KOPT-K1 (cell line): Measurements from ENCODE around the gene RCSD1.
"Not testable (repeated sequence)": the region's sequence is repeated elsewhere in the genome, so short reads cannot be mapped to it uniquely, and the experiment has no call there.

ENCODE experiments used
- H3K27ac ChIP-seq: fragments of 200-600 bp; sonication (generic); 2 replicates; pipeline ENCODE4 v1.5.1; 2016; ENCODE audit warnings: antibody characterized with exemption, mild to moderate bottlenecking, low read depth, low read length; ENCODE audit not compliant: poor library complexity, severe bottlenecking
- H3K36me3 ChIP-seq: fragments of 200-600 bp; sonication (generic); 2 replicates; pipeline ENCODE4 v1.5.1; 2017; ENCODE audit warnings: antibody characterized with exemption, mild to moderate bottlenecking, low read length, moderate library complexity; ENCODE audit not compliant: insufficient read depth
- H3K9me3 ChIP-seq: fragments of 200-600 bp; sonication (generic); 2 replicates; pipeline ENCODE4 v1.5.1; 2017; ENCODE audit warnings: antibody characterized with exemption, low read length, mild to moderate bottlenecking; ENCODE audit not compliant: insufficient read depth, poor library complexity, severe bottlenecking

The RCSD1 gene

DNA sequence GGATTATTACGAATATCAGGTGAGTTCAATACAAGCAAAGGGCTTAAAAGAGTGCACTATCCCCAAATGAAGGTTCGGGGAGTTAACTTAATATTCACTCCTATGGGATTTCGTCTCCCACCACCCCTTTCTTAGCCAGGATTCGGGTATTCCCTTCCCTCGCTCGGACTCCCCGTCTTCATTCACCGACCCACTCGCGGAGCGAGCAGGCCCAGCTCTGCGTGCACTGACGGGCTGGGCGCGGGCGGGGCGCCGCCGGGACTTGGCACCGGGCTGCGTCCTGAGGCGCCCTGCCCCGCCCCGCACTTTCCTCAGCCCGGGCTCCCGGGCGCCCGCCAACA, 84.0 kb downstream of the RCSD1 start:
- no peaks in the 10 kb centered on the region for H3K9me3 ChIP-seq
- no peaks in the 10 kb centered on the region for H3K36me3 ChIP-seq
- peak overlapping the region; percentile 90 for H3K27ac ChIP-seq

GRCh38 chr1:167714439-167715156, 84.6 kb downstream of the RCSD1 start:
- Histone ChIP-seq H3K9me3 (no peaks in the 10 kb centered on the region), H3K36me3 (no peaks in the 10 kb centered on the region), H3K27ac (peak overlapping the region; percentile 90)

- Histone ChIP-seq H3K9me3 (no peaks in the 10 kb centered on the region), H3K27ac (peak overlapping the region; percentile 90), H3K36me3 (no peaks in the 10 kb centered on the region)
Measured at GRCh38 chr1:167715157-167715999, 85.3 kb downstream of the RCSD1 start.

- Histone ChIP-seq H3K36me3 (no peaks in the 10 kb centered on the region), H3K9me3 (no peaks in the 10 kb centered on the region), H3K27ac (peak overlapping the region; percentile 90)
Measured at GRCh38 chr1:167716000-167716271, 85.9 kb downstream of the RCSD1 start.

- Histone ChIP-seq H3K9me3 (no peaks in the 10 kb centered on the region), H3K27ac (no peak overlapping the region), H3K36me3 (no peaks in the 10 kb centered on the region)
Measured at GRCh38 chr1:167717351-167717750, 87.3 kb downstream of the RCSD1 start.

DNA sequence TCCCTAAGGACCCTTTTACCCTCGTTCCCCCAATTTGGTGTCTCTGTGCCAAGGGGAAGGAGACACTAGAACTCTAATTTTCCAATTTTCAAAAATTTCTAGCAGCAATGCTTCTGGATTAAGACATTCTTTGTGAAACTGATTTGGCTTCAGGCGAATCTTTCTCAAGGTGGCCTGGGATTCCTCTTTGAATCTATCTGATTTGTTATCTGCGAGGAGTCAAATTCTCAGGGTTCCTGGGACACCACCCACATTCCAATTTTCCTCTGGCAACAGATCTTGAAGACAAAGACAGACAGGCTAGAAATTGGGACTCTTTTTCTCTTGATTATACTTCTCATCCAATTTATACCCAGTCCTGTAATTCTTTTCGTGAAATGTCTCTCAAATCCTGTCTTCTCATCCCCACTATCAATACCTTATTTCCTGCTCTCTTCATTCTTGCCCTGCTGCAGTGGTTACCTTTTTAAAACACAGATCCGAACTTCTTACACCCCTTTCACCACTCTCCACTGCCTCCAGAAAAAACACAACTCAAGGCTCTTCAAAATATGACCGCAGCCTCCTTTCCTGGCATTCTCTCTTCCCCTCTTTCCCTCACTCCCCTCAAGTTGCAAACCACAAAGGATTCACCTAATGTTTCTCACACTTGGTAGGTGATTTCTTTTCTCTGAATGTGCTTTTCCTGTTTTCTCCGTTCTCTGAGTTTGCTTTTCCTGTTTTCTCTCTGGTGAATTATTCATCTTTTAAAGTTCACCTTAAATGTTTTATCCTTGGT, 89.1 kb downstream of the RCSD1 start:
- Histone ChIP-seq H3K27ac (no peak overlapping the region), H3K9me3 (no peaks in the 10 kb centered on the region), H3K36me3 (no peaks in the 10 kb centered on the region)

DNA sequence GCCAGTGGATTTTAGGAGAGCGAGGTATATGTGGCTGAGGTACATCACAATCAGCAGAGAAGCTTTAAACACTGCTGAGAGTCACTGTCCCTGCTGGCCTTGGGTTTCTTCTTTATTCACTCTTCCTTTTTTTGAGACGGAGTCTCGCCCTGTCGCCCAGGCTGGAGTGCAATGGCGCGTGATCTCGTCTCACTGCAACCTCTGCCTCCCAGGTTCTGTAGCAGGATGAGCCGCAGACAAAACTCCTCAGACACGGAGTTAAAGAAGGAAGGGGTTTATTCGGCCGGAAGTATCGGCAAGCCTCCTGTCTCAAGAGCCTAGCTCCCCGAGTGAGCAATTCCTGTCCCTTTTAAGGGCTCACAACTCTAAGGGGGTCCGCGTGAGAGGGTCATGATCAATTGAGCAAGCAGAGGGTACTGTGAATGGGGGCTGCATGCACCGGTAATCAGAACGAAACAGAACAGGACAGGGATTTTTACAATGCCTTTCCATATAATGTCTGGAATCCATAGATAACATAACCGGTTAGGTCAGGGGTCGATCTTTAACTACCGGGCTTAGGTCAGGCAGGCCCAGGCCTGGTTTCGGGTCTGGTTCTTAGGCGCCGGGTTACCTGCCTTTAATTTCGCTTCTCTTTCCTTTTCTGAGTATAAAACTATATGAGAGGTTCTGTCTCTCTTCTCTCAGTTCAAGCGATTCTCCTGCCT, 89.8 kb downstream of the RCSD1 start:
- H3K27ac ChIP-seq, H3K36me3 ChIP-seq, H3K9me3 ChIP-seq: not testable (repeated sequence)

DNA sequence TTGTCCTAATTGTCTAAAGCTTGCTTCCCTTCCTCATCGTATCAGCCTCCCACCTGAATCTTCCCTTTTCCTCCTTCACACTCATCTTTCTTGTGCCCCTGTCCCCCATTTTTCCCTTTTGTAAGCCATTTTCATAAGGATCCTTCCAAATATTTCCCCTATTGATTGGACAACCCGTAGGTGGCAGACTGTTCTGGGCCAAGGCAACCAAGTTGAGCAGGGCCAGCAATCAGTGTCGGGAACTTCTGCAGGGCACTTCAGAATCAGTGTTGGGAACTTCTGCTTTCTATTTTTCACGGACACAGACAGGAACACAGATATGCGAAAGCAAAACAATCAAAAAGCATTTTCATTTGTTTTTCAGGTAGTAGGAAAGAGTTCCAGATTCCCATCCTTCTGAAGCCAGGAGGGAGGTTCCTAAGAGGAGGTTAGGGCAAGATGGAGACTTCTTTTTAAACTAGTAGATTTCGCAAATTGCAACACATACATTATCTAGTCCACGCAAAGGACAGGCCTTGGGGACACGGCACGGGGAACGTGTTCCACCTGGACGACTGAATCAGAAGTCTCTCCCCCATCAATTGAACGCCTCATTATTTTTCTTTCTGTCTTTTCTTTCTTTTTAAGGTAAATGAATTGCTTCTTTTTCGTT, 91.1 kb downstream of the RCSD1 start:
- Histone ChIP-seq H3K36me3 (no peaks in the 10 kb centered on the region), H3K27ac (peak overlapping the region; percentile 72)

DNA sequence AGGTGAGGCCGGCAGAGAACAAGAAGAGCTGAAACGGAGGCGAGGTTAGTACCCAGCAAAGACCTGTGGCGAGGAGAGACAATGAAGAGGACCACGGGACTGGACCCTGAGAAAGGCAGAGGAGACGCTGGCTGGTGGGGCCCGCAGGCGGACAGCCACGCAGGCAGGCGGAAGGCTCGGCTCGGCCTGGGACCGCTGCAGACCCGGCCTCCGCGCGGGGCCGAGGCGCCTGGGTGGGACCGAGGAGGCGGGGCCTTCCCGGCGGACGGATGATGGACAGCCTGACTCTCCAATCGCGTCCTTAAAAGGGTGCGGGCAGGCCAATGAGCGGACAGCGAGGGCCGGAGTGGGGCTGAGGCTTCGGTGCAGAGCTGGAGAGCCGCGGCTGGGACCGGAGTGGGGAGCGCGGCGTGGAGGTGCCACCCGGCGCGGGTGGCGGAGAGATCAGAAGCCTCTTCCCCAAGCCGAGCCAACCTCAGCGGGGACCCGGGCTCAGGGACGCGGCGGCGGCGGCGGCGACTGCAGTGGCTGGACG, 91.7 kb downstream of the RCSD1 start, which contains the start of gene MPZL1:
Gene MPZL1 (plus strand): TSS at position 366 of the 535 bp plus-strand sequence. CDS start 170 bp downstream, outside the sequence.
- H3K9me3 ChIP-seq, result no peaks in the 10 kb centered on the region
- no peaks in the 10 kb centered on the region for H3K36me3 ChIP-seq
- H3K27ac ChIP-seq, result peak within 1 kb of the TSS; percentile 72

More for the DNA sequence above, 91.1 kb downstream of the RCSD1 start:
- H3K9me3 ChIP-seq, result no peaks in the 10 kb centered on the region

- Histone ChIP-seq H3K27ac (peak overlapping the region; percentile 72), H3K36me3 (no peaks in the 10 kb centered on the region), H3K9me3 (no peaks in the 10 kb centered on the region)
Measured at GRCh38 chr1:167722152-167722869, 92.3 kb downstream of the RCSD1 start.

- Histone ChIP-seq H3K36me3 (no peaks in the 10 kb centered on the region), H3K27ac (peak overlapping the region; percentile 72)
Measured at GRCh38 chr1:167722870-167723251, 92.8 kb downstream of the RCSD1 start.

GRCh38 chr1:167723707-167724323, 93.8 kb downstream of the RCSD1 start:
- Histone ChIP-seq H3K36me3 (no peaks in the 10 kb centered on the region), H3K9me3 (no peaks in the 10 kb centered on the region), H3K27ac (no peak overlapping the region)

More at GRCh38 chr1:167722870-167723251, 92.8 kb downstream of the RCSD1 start:
- H3K9me3 ChIP-seq, result no peaks in the 10 kb centered on the region

- Histone ChIP-seq H3K36me3 (peaks cover 15% of the 10 kb centered on the region), H3K27ac (no peak overlapping the region), H3K9me3 (no peaks in the 10 kb centered on the region)
Measured at GRCh38 chr1:167726008-167726407, 96.0 kb downstream of the RCSD1 start.
